ENCODE results near the gene NANS.
"Not testable (repeated sequence)": the region's sequence is repeated elsewhere in the genome, so short reads cannot be mapped to it uniquely, and the experiment has no call there.

Gene NANS

GRCh38 chr9:98071737-98072136 lies 15.2 kb downstream of the NANS start:
- H3K4me3 ChIP-seq (ENCODE audit: low read depth, low read length): no peak overlapping the region
- no peak for TF ChIP-seq CTCF (IDR thresholded peaks at IDR 0.05; ENCODE audit: low read depth, low read length, missing control alignments)
- DNase-seq (ENCODE audit: low read depth): no peak
- in situ Hi-C loops (cut with HindIII; ENCODE audit: low sequenced_read_pairs): no loop called here

GRCh38 chr9:98074115-98074990 lies 17.8 kb downstream of the NANS start:
- peak; percentile 27 for DNase-seq (ENCODE audit: low read depth)
- TF ChIP-seq CTCF (IDR thresholded peaks at IDR 0.05; ENCODE audit: low read depth, low read length, missing control alignments): peak; percentile 97
- in situ Hi-C loops (cut with HindIII; ENCODE audit: low sequenced_read_pairs): no loop called here
- no peak overlapping the region for H3K4me3 ChIP-seq (ENCODE audit: low read depth, low read length)

- DNase-seq (ENCODE audit: low read depth): no peak
- in situ Hi-C loops (cut with HindIII; ENCODE audit: low sequenced_read_pairs): no loop called here
- TF ChIP-seq CTCF (IDR thresholded peaks at IDR 0.05; ENCODE audit: low read depth, low read length, missing control alignments): no peak
- H3K4me3 ChIP-seq (ENCODE audit: low read depth, low read length): no peak overlapping the region
These were observed 18.8 kb downstream of the NANS start for GRCh38 chr9:98075332-98075805.

- DNase-seq (ENCODE audit: low read depth); H3K4me3 ChIP-seq (ENCODE audit: low read depth, low read length); in situ Hi-C loops (cut with HindIII; ENCODE audit: low sequenced_read_pairs): not testable (repeated sequence)
These were observed 20.0 kb downstream of the NANS start for GRCh38 chr9:98076514-98076890.

GRCh38 chr9:98078895-98079294 lies 22.4 kb downstream of the NANS start:
- no peak overlapping the region for H3K4me3 ChIP-seq (ENCODE audit: low read depth, low read length)
- no peak for TF ChIP-seq CTCF (IDR thresholded peaks at IDR 0.05; ENCODE audit: low read depth, low read length, missing control alignments)
- in situ Hi-C loops (cut with HindIII; ENCODE audit: low sequenced_read_pairs): no loop called here
- no peak for DNase-seq (ENCODE audit: low read depth)

GRCh38 chr9:98080326-98080725 lies 23.8 kb downstream of the NANS start:
- TF ChIP-seq CTCF (IDR thresholded peaks at IDR 0.05; ENCODE audit: low read depth, low read length, missing control alignments): no peak
- in situ Hi-C loops (cut with HindIII; ENCODE audit: low sequenced_read_pairs): no loop called here
- no peak overlapping the region for H3K4me3 ChIP-seq (ENCODE audit: low read depth, low read length)
- no peak for DNase-seq (ENCODE audit: low read depth)

- in situ Hi-C loops (cut with HindIII; ENCODE audit: low sequenced_read_pairs): no loop called here
- no peak for TF ChIP-seq CTCF (IDR thresholded peaks at IDR 0.05; ENCODE audit: low read depth, low read length, missing control alignments)
- no peak overlapping the region for H3K4me3 ChIP-seq (ENCODE audit: low read depth, low read length)
- DNase-seq (ENCODE audit: low read depth): no peak
These were observed 24.2 kb downstream of the NANS start for GRCh38 chr9:98080780-98081179.

All from astrocyte of the cerebellum (primary cell).